Neural cell (in vitro differentiated cells): Measurements from ENCODE around the gene FGF2. TPM values are rescaled to one million over a fixed set of nuclear protein-coding genes. Genes with fewer than 3 reads are reported as not detected.

Source experiments
- H2AFZ ChIP-seq: fragments of 200-600, 300-800 bp; sonication (generic), shearing (Covaris generic); 2 replicates; pipeline ENCODE4 v1.6.0; 2014; ENCODE audit warnings: low read depth, mild to moderate bottlenecking, antibody characterized with exemption, low read length, moderate library complexity
- H3F3A ChIP-seq: fragments of 200-600 bp; shearing (Covaris generic); 2 replicates; pipeline ENCODE4 v1.6.1; 2016; ENCODE audit warnings: mild to moderate bottlenecking, moderate library complexity, mixed read lengths, antibody characterized with exemption, low read length; ENCODE audit not compliant: insufficient read depth, poor library complexity, severe bottlenecking
- H3K27ac ChIP-seq: fragments of 200-600, 300-800 bp; sonication (generic), shearing (Covaris generic); 2 replicates; pipeline ENCODE4 v1.5.1; 2014; ENCODE audit warnings: mild to moderate bottlenecking, low read length, moderate library complexity
- H3K27me3 ChIP-seq: fragments of 300-800, 200-600 bp; sonication (generic), shearing (Covaris generic); 2 replicates; pipeline ENCODE4 v1.6.0; 2014; ENCODE audit warnings: mild to moderate bottlenecking, low read depth, low read length, moderate library complexity; ENCODE audit not compliant: insufficient read depth
- H3K36me3 ChIP-seq: fragments of 300-800, 200-600 bp; sonication (generic), shearing (Covaris generic); 2 replicates; pipeline ENCODE4 v1.5.1; 2014; ENCODE audit warnings: mild to moderate bottlenecking, antibody characterized with exemption, low read length, moderate library complexity; ENCODE audit not compliant: insufficient read depth
- H3K4me2 ChIP-seq: fragments of 300-800, 200-600 bp; sonication (generic), shearing (Covaris generic); 2 replicates; pipeline ENCODE4 v1.6.0; 2014; ENCODE audit warnings: mild to moderate bottlenecking, low read length
- H3K4me3 ChIP-seq: fragments of 300-800, 200-600 bp; sonication (generic), shearing (Covaris generic); 2 replicates; pipeline ENCODE4 v1.5.1; 2014; ENCODE audit warnings: mild to moderate bottlenecking, low read length, moderate library complexity
- H3K79me2 ChIP-seq: fragments of 200-600 bp; shearing (Covaris generic); replicated peaks from 2 replicates; pipeline ENCODE4 v1.6.0; 2014; ENCODE audit warnings: mild to moderate bottlenecking, low read length, moderate library complexity; ENCODE audit not compliant: insufficient read depth
- H3K9ac ChIP-seq: fragments of 300-800, 200-600 bp; sonication (generic), shearing (Covaris generic); 2 replicates; pipeline ENCODE4 v1.6.1; 2016; ENCODE audit warnings: mild to moderate bottlenecking, low read length, mixed read lengths
- H3K9me2 ChIP-seq: fragments of 200-600 bp; shearing (Covaris generic); 2 replicates; pipeline ENCODE4 v1.6.1; 2016; ENCODE audit warnings: mild to moderate bottlenecking, low read length, mixed read lengths; ENCODE audit not compliant: insufficient read depth
- H3K9me3 ChIP-seq: fragments of 200-600, 300-800 bp; sonication (generic), shearing (Covaris generic); 2 replicates; pipeline ENCODE4 v1.6.1; 2016; ENCODE audit warnings: mild to moderate bottlenecking, mixed run types, low read length, moderate library complexity, mixed read lengths
- H4K20me1 ChIP-seq: fragments of 200-600 bp; shearing (Covaris generic); 2 replicates; pipeline ENCODE4 v1.6.1; 2016; ENCODE audit warnings: mild to moderate bottlenecking, mixed run types; ENCODE audit not compliant: insufficient read depth
- EP300 ChIP-seq: fragments of 450-650 bp; conservative IDR thresholded peaks from 2 replicates; pipeline ENCODE4 v1.6.1; 2014; ENCODE audit warnings: antibody characterized with exemption, mild to moderate bottlenecking, moderate library complexity; ENCODE audit not compliant: poor library complexity, severe bottlenecking
- EZH2 ChIP-seq: fragments of 200-600, 300-800 bp; shearing (Covaris generic), sonication (generic); IDR thresholded peaks from 2 replicates; pipeline ENCODE4 v1.6.1; 2014; ENCODE audit warnings: antibody characterized with exemption, low read length, borderline replicate concordance, mild to moderate bottlenecking; ENCODE audit not compliant: insufficient read depth, poor library complexity, severe bottlenecking
- MXI1 ChIP-seq: fragments of 450-650 bp; conservative IDR thresholded peaks from 2 replicates; pipeline ENCODE4 v1.6.1; 2014; ENCODE audit warnings: antibody characterized with exemption, mild to moderate bottlenecking; ENCODE audit not compliant: poor library complexity, severe bottlenecking
- POLR2AphosphoS5 ChIP-seq: IDR thresholded peaks from 2 replicates; pipeline ENCODE4 v1.6.1; 2012
- RAD21 ChIP-seq: fragments of 450-650 bp; conservative IDR thresholded peaks from 2 replicates; pipeline ENCODE4 v1.6.1; 2014; ENCODE audit warnings: antibody characterized with exemption, mild to moderate bottlenecking, moderate library complexity
- SMC3 ChIP-seq: fragments of 450-650 bp; conservative IDR thresholded peaks from 2 replicates; pipeline ENCODE4 v1.6.1; 2014; ENCODE audit warnings: antibody characterized with exemption, mild to moderate bottlenecking, moderate library complexity; ENCODE audit not compliant: poor library complexity
- TAF1 ChIP-seq: IDR thresholded peaks from 2 replicates; pipeline ENCODE4 v1.6.1; 2012; ENCODE audit warnings: low read depth
- polyA plus RNA-seq: library from polyadenylated mRNA; depleted of rRNA; stranded (reverse); fragments of >200 nt; gene quantifications from 2 replicates; pipeline ENCODE4 v1.2.3, GENCODE V29; 2014
- TF ChIP-seq, protein P1 (sequence below): IDR thresholded peaks from 2 replicates; pipeline ENCODE4 v1.6.1; 2012; ENCODE audit warnings: borderline replicate concordance
- TF ChIP-seq, protein P2 (sequence below): fragments of 450-650 bp; IDR thresholded peaks from 2 replicates; pipeline ENCODE4 v1.5.1; 2014; ENCODE audit warnings: antibody characterized with exemption, mild to moderate bottlenecking, moderate library complexity; ENCODE audit not compliant: poor library complexity, severe bottlenecking

Gene FGF2
- polyA plus RNA-seq, 1 donor from 2014 or later: 5.8 TPM

DNA sequence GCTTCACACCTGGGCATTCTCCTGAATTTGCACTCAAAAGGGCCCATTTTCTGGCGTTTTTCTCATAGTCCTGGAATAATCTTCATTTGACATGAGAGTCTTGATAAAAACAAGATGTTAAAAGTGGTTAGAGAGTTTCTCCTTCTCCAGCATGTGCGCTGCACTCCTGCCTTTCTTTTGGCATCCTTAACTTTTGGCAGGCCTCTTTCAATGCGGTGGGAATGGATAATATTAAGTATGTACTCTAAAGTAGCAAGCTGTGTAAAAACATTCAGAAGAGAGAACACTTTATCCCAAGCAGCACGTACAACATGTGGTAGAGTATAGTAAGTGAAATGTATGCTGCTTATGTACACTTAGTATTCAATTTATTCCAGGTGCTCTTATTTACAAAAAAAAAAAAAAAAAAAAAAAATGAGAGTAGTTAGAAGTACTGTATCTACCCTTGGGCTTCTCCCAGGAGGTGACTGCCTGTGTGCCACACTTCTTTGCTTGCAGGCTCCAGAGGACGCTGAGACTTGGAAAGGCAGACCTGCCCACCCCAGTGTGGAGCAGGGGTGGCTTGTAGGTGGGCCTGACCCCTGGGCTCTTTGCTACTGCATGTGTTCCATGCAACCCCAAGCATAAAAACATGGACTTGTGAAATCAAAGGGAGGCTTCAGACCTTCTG, 3.9 kb downstream of the FGF2 start:
- Histone ChIP-seq H3K9me2 (no peaks in the 10 kb centered on the region), H3K79me2 (peaks cover 70% of the 10 kb centered on the region), H3F3A (no peaks in the 10 kb centered on the region), H3K36me3 (no peaks in the 10 kb centered on the region), H4K20me1 (no peaks in the 10 kb centered on the region), H3K27ac (no peak overlapping the region), H3K9me3 (no peaks in the 10 kb centered on the region), H3K27me3 (no peaks in the 10 kb centered on the region), H2AFZ (no peak overlapping the region), H3K9ac (no peak overlapping the region), H3K4me2 (no peak overlapping the region), H3K4me3 (no peak overlapping the region)
- no peak for TF ChIP-seq EZH2
- TF ChIP-seq POLR2AphosphoS5: no peak
- TF ChIP-seq, protein P1, sequence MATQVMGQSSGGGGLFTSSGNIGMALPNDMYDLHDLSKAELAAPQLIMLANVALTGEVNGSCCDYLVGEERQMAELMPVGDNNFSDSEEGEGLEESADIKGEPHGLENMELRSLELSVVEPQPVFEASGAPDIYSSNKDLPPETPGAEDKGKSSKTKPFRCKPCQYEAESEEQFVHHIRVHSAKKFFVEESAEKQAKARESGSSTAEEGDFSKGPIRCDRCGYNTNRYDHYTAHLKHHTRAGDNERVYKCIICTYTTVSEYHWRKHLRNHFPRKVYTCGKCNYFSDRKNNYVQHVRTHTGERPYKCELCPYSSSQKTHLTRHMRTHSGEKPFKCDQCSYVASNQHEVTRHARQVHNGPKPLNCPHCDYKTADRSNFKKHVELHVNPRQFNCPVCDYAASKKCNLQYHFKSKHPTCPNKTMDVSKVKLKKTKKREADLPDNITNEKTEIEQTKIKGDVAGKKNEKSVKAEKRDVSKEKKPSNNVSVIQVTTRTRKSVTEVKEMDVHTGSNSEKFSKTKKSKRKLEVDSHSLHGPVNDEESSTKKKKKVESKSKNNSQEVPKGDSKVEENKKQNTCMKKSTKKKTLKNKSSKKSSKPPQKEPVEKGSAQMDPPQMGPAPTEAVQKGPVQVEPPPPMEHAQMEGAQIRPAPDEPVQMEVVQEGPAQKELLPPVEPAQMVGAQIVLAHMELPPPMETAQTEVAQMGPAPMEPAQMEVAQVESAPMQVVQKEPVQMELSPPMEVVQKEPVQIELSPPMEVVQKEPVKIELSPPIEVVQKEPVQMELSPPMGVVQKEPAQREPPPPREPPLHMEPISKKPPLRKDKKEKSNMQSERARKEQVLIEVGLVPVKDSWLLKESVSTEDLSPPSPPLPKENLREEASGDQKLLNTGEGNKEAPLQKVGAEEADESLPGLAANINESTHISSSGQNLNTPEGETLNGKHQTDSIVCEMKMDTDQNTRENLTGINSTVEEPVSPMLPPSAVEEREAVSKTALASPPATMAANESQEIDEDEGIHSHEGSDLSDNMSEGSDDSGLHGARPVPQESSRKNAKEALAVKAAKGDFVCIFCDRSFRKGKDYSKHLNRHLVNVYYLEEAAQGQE: no peak
- no peak for TF ChIP-seq TAF1
- TF ChIP-seq MXI1: no peak
- TF ChIP-seq, protein P2, sequence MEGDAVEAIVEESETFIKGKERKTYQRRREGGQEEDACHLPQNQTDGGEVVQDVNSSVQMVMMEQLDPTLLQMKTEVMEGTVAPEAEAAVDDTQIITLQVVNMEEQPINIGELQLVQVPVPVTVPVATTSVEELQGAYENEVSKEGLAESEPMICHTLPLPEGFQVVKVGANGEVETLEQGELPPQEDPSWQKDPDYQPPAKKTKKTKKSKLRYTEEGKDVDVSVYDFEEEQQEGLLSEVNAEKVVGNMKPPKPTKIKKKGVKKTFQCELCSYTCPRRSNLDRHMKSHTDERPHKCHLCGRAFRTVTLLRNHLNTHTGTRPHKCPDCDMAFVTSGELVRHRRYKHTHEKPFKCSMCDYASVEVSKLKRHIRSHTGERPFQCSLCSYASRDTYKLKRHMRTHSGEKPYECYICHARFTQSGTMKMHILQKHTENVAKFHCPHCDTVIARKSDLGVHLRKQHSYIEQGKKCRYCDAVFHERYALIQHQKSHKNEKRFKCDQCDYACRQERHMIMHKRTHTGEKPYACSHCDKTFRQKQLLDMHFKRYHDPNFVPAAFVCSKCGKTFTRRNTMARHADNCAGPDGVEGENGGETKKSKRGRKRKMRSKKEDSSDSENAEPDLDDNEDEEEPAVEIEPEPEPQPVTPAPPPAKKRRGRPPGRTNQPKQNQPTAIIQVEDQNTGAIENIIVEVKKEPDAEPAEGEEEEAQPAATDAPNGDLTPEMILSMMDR: no peak
- TF ChIP-seq SMC3: no peak
- no peak for TF ChIP-seq EP300
- TF ChIP-seq RAD21: no peak

DNA sequence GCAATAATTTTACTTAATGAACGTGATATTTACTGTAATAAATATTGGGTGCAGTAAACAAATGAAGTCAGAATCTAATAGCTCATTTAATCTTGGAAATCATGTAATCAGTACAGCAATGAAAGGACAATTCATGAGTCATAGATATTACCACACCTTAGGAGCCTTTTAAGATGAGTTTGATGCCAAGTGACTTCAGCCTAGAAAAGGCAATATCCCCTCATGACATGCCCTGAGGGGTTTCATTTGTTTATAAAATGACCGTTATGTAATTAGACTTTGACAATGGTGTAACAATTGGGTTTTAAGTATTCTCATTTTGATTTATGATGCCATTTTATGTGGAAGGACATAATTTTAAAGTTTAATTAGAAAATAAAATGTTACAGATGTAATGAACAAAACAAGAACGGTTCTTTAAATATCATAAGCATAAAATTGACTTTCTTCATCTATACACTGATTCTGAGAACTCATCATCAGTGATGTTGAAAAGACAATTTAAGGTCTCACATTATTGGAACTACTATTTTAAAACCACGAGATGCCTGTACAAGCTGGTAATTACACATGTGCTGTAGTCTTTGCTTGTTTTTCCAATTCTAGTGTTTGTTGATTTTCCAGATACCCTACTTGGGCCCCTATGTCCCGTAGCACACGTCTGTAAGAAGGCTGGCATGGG, 5.0 kb downstream of the FGF2 start:
- TF ChIP-seq RAD21 (no peak), MXI1 (no peak), EP300 (no peak), POLR2AphosphoS5 (no peak), TAF1 (no peak), SMC3 (no peak), EZH2 (no peak)
- TF ChIP-seq, protein P1: no peak
- TF ChIP-seq, protein P2: no peak
- Histone ChIP-seq H3K9ac (no peak overlapping the region), H3K27ac (no peak overlapping the region), H4K20me1 (no peaks in the 10 kb centered on the region), H3K79me2 (peaks cover 74% of the 10 kb centered on the region), H3K4me2 (no peak overlapping the region), H3K9me3 (no peaks in the 10 kb centered on the region), H2AFZ (no peak overlapping the region), H3K36me3 (no peaks in the 10 kb centered on the region), H3K9me2 (no peaks in the 10 kb centered on the region), H3F3A (no peaks in the 10 kb centered on the region), H3K27me3 (no peaks in the 10 kb centered on the region), H3K4me3 (no peak overlapping the region)
